Activated CD8-positive, alpha-beta T cell treated with anti-CD3 and anti-CD28 coated beads for 36 hours (primary cell): Measurements from ENCODE around the gene DUOX2. TPM values are rescaled to one million over a fixed set of nuclear protein-coding genes. Genes with fewer than 3 reads are reported as not detected.

Experiments used
- ATAC-seq: fragments of 200-7000 bp; cut with Tn5 transposase; one replicate; pipeline ENCODE4 v1.10.0; 2021; ENCODE audit warnings: mild to moderate bottlenecking, moderate library complexity
- CTCF ChIA-PET: fragments of 350-600 bp; sonication (Branson Sonifier 250); formaldehyde crosslinking; loops from one replicate; lab custom pipeline; 2021; ENCODE audit warnings: antibody characterized with exemption; lab: Charles Lee
- POLR2A ChIA-PET: fragments of 350-600 bp; sonication (Branson Sonifier 250); formaldehyde crosslinking; loops from one replicate; lab custom pipeline; 2021; ENCODE audit warnings: antibody characterized with exemption; lab: Charles Lee
- DNase-seq: peaks from one replicate; pipeline ENCODE4 v3.0.0-alpha.2; 2020
- H3K27ac Mint-ChIP-seq: one replicate; pipeline ENCODE4 v1.8.0; 2021; ENCODE audit warnings: mild to moderate bottlenecking, mixed read lengths
- H3K27me3 Mint-ChIP-seq: one replicate; pipeline ENCODE4 v1.8.0; 2021; ENCODE audit warnings: mixed read lengths
- H3K36me3 Mint-ChIP-seq: one replicate; pipeline ENCODE4 v1.8.0; 2021; ENCODE audit warnings: low read depth, mixed read lengths
- H3K4me1 Mint-ChIP-seq: one replicate; pipeline ENCODE4 v1.8.0; 2021; ENCODE audit warnings: low read depth, mixed read lengths
- H3K4me3 Mint-ChIP-seq: one replicate; pipeline ENCODE4 v1.8.0; 2021; ENCODE audit warnings: mild to moderate bottlenecking, moderate library complexity, mixed read lengths
- H3K9me3 Mint-ChIP-seq: one replicate; pipeline ENCODE4 v1.8.0; 2021; ENCODE audit warnings: mixed read lengths
- CTCF ChIP-seq: fragments of 200-600 bp; IDR thresholded peaks from one replicate; pipeline ENCODE4 v1.8.0; 2022; ENCODE audit warnings: antibody characterized with exemption, mild to moderate bottlenecking
- intact Hi-C: fragments of 100-400 bp; cut with micrococcal nuclease; formaldehyde crosslinking; loops from one replicate; pipeline ENCODE4 v1.10.0; 2022
- total RNA-seq, 2 experiments: library from RNA; stranded (reverse); gene quantifications; one replicate each; pipeline ENCODE4 v1.2.3, GENCODE V29; 2021

DUOX2 gene
- total RNA-seq, 2 experiments from 2014 or later: 0.05 to 0.18 TPM

GRCh38 chr15:45128971-45129639 lies 15.1 kb upstream of the DUOX2 start:
- no peaks in the 10 kb centered on the region for H3K4me1 Mint-ChIP-seq
- no peaks in the 10 kb centered on the region for H3K36me3 Mint-ChIP-seq
- H3K4me3 Mint-ChIP-seq: no peak overlapping the region
- no peak for DNase-seq
- ChIA-PET POLR2A (no interaction called here), CTCF (interaction anchor here (0.6 to 6.9 kb wide), 5 partner anchors 11 to 343 kb away, joined by 3 to 48 read pairs (median 5); no protein-coding TSS in a partner anchor)
- H3K27me3 Mint-ChIP-seq: peaks cover 55% of the 10 kb centered on the region
- H3K27ac Mint-ChIP-seq: no peak overlapping the region
- ATAC-seq: no peak
- intact Hi-C loops: no loop called here
- no peak for TF ChIP-seq CTCF
- no peaks in the 10 kb centered on the region for H3K9me3 Mint-ChIP-seq

- no peaks in the 10 kb centered on the region for H3K4me1 Mint-ChIP-seq
- H3K9me3 Mint-ChIP-seq: no peaks in the 10 kb centered on the region
- ChIA-PET POLR2A (no interaction called here), CTCF (interaction anchor here (0.7 to 2.9 kb wide), 27 partner anchors 8 to 331 kb away, joined by 3 to 26 read pairs (median 4); a partner anchor contains a TSS)
- no peak overlapping the region for H3K27ac Mint-ChIP-seq
- DNase-seq (peak; percentile 53), ATAC-seq (peak; percentile 55)
- H3K27me3 Mint-ChIP-seq: peaks cover 50% of the 10 kb centered on the region
- H3K36me3 Mint-ChIP-seq: no peaks in the 10 kb centered on the region
- H3K4me3 Mint-ChIP-seq: no peak overlapping the region
- peak; percentile 68 for TF ChIP-seq CTCF
- intact Hi-C loops: no loop called here
Measured at GRCh38 chr15:45126535-45127158, 12.7 kb upstream of the DUOX2 start.

- CTCF ChIA-PET: interaction anchor here (0.7 to 2.5 kb wide), 2 partner anchors 11 to 153 kb away, joined by 3 to 13 read pairs; no protein-coding TSS in a partner anchor
- H3K4me1 Mint-ChIP-seq: no peaks in the 10 kb centered on the region
- intact Hi-C loops: no loop called here
- POLR2A ChIA-PET: no interaction called here
- no peak overlapping the region for H3K27ac Mint-ChIP-seq
- H3K27me3 Mint-ChIP-seq: peaks cover 37% of the 10 kb centered on the region
- no peaks in the 10 kb centered on the region for H3K9me3 Mint-ChIP-seq
- no peak for DNase-seq
- ATAC-seq: no peak
- no peaks in the 10 kb centered on the region for H3K36me3 Mint-ChIP-seq
- H3K4me3 Mint-ChIP-seq: no peak overlapping the region
- TF ChIP-seq CTCF: no peak
Measured at GRCh38 chr15:45123397-45123796, 9.4 kb upstream of the DUOX2 start.

- no peak for ATAC-seq
- ChIA-PET POLR2A (no interaction called here), CTCF (interaction anchor here (2.5 kb wide), 1 partner anchor 10 kb away, joined by 13 read pairs; no protein-coding TSS in a partner anchor)
- DNase-seq: no peak
- intact Hi-C loops: no loop called here
- no peaks in the 10 kb centered on the region for H3K9me3 Mint-ChIP-seq
- no peaks in the 10 kb centered on the region for H3K36me3 Mint-ChIP-seq
- no peak overlapping the region for H3K4me3 Mint-ChIP-seq
- H3K27me3 Mint-ChIP-seq: peaks cover 38% of the 10 kb centered on the region
- H3K27ac Mint-ChIP-seq: no peak overlapping the region
- peaks cover 3% of the 10 kb centered on the region for H3K4me1 Mint-ChIP-seq
- TF ChIP-seq CTCF: no peak
Measured at GRCh38 chr15:45122719-45123118, 8.7 kb upstream of the DUOX2 start.
